OCI-LY3 (cell line): ENCODE results near the gene EYA3.

Experiments used
- EZH2phosphoT487 ChIP-seq: fragments of 200-600 bp; shearing (Covaris generic); IDR thresholded peaks from 2 replicates; pipeline ENCODE4 v1.6.1; 2018; ENCODE audit warnings: antibody characterized with exemption, mixed run types, low read depth
- TF ChIP-seq, protein P1 (sequence below): fragments of 200-600, 300-600 bp; sonication (generic); IDR thresholded peaks from 2 replicates; pipeline ENCODE4 v1.5.1; 2014; ENCODE audit warnings: antibody characterized with exemption, low read length, low read depth

DNA sequence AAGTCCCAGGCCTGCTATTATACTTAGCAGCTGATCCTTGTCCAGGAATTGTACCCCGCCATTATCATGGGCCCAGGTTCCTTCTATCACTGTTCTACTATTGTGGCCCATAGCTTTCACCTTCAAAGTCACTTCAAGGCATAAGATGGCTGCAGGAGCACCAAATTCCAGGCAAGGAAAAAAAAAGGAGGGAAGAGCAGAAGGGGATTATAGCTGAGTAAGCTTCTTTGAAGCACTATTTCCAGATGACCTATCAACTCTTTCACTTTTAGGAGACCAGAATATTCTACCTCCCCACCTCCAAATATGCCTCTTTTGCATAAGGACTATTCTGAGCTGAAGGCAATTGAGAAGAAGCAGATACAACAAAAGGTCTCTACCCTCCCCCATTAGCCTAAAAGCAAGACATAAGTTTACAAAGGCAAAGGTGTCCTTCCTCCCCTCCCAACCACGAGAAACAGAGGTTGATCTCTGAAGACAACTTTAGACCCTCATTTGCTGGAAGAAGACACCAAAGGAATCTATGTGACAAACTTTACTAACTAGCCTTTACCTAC lies 46.3 kb upstream of the EYA3 start:
- TF ChIP-seq, protein P1, sequence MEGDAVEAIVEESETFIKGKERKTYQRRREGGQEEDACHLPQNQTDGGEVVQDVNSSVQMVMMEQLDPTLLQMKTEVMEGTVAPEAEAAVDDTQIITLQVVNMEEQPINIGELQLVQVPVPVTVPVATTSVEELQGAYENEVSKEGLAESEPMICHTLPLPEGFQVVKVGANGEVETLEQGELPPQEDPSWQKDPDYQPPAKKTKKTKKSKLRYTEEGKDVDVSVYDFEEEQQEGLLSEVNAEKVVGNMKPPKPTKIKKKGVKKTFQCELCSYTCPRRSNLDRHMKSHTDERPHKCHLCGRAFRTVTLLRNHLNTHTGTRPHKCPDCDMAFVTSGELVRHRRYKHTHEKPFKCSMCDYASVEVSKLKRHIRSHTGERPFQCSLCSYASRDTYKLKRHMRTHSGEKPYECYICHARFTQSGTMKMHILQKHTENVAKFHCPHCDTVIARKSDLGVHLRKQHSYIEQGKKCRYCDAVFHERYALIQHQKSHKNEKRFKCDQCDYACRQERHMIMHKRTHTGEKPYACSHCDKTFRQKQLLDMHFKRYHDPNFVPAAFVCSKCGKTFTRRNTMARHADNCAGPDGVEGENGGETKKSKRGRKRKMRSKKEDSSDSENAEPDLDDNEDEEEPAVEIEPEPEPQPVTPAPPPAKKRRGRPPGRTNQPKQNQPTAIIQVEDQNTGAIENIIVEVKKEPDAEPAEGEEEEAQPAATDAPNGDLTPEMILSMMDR = no peak
- TF ChIP-seq EZH2phosphoT487 = no peak
